Thyroid gland (tissue), 4 donors: ENCODE data around the gene LPCAT1. TPM values are rescaled to one million over a fixed set of nuclear protein-coding genes. Genes with fewer than 3 reads are reported as not detected.
"Not testable (repeated sequence)": the region's sequence is repeated elsewhere in the genome, so short reads cannot be mapped to it uniquely, and the experiment has no call there.

Experiments
- DNase-seq, 2 donors: peaks; one replicate each; pipeline ENCODE4 v3.0.0-alpha.2; 2019
- H3K27ac ChIP-seq, 3 donors: fragments of 200-600 bp; sonication (generic); 1 replicate in 2 of 3; 2 replicates in 1 of 3; pipeline ENCODE4 v1.5.1; 2016 to 2019; ENCODE audit warnings: mild to moderate bottlenecking in 1 of 3, moderate library complexity in 1 of 3
- H3K27me3 ChIP-seq: fragments of 200-600 bp; sonication (generic); one replicate; pipeline ENCODE4 v1.5.1; 2019
- H3K36me3 ChIP-seq, 2 donors: fragments of 200-600 bp; sonication (generic); one replicate each; pipeline ENCODE4 v1.5.1; 2016 to 2019
- H3K4me1 ChIP-seq, 2 donors: fragments of 200-600 bp; sonication (generic); one replicate each; pipeline ENCODE4 v1.5.1; 2017 to 2019
- H3K4me3 ChIP-seq, 3 donors: fragments of 200-600 bp; sonication (generic); replicated peaks in 1 of 3; 1 replicate in 2 of 3; 2 replicates in 1 of 3; pipeline ENCODE4 v1.5.1; 2016; ENCODE audit warnings: mild to moderate bottlenecking in 1 of 3
- H3K9me3 ChIP-seq: fragments of 200-600 bp; sonication (generic); one replicate; pipeline ENCODE4 v1.5.1; 2017
- CTCF ChIP-seq, 6 experiments: fragments of 200-600 bp in 3 of 6; fragments of 450-650 bp in 3 of 6; sonication (generic) in 3 of 6; IDR thresholded peaks; one replicate each; pipeline ENCODE4 v1.5.1; 2016 to 2019; ENCODE audit warnings: antibody characterized with exemption in 6 of 6, mild to moderate bottlenecking in 2 of 6, inconsistent platforms in 1 of 6, moderate library complexity in 1 of 6
- POLR2A ChIP-seq, 2 donors: fragments of 450-650 bp; IDR thresholded peaks; one replicate each; pipeline ENCODE4 v1.6.1; 2017; ENCODE audit warnings: antibody characterized with exemption in 2 of 2, mild to moderate bottlenecking in 2 of 2, moderate library complexity in 1 of 2
- WGBS, 2 donors: methylation state at CpG; one replicate each; pipeline ENCODE4 v1.1.5; 2017; 5-methylcytosine and 5-hydroxymethylcytosine counted together
- intact Hi-C: fragments of 100-400 bp; cut with DNase I; formaldehyde crosslinking; loops from one replicate; pipeline ENCODE4 v1.15.1; 2023
- total RNA-seq, 4 donors: library from RNA; depleted of rRNA; stranded (reverse); fragments of >200 nt; gene quantifications; one replicate each; pipeline ENCODE4 v1.2.3, GENCODE V29; 2016

Gene LPCAT1
- total RNA-seq, 4 donors from 2014 or later, result 30.9 to 35.7 (median 33.3) TPM

GRCh38 chr5:1515921-1516571 lies 7.7 kb downstream of the LPCAT1 start:
- no peak overlapping the region for H3K27ac ChIP-seq
- WGBS, 2 donors, result 82 to 89% methylated on average over 8 of the region's 8 CpGs
- H3K27me3 ChIP-seq, result no peaks in the 10 kb centered on the region
- intact Hi-C loops, result no loop called here
- no peak overlapping the region for H3K4me3 ChIP-seq
- H3K36me3 ChIP-seq, result no peaks in the 10 kb centered on the region
- TF ChIP-seq CTCF (IDR thresholded peaks at IDR 0.05) (no peak), POLR2A (IDR thresholded peaks at IDR 0.05) (no peak)
- DNase-seq, result peak in 1 of 2 donors; percentile 1
- H3K4me1 ChIP-seq, result no peaks in the 10 kb centered on the region
- H3K9me3 ChIP-seq, result no peaks in the 10 kb centered on the region

- DNase-seq, result peak in 1 of 2 donors; percentile 1
- TF ChIP-seq POLR2A (IDR thresholded peaks at IDR 0.05), result no peak
- no peak for TF ChIP-seq CTCF (IDR thresholded peaks at IDR 0.05)
- H3K27me3 ChIP-seq, result no peaks in the 10 kb centered on the region
- intact Hi-C loops, result no loop called here
- H3K36me3 ChIP-seq, result no peaks in the 10 kb centered on the region
- no peak overlapping the region for H3K4me3 ChIP-seq
- H3K4me1 ChIP-seq, result no peaks in the 10 kb centered on the region
- 86 to 88% methylated on average over 2 to 11 of the region's 11 CpGs for WGBS, 2 donors
- no peak overlapping the region for H3K27ac ChIP-seq
- no peaks in the 10 kb centered on the region for H3K9me3 ChIP-seq
Observed at GRCh38 chr5:1515311-1515920, 8.3 kb downstream of the LPCAT1 start.

- H3K9me3 ChIP-seq, H3K36me3 ChIP-seq, H3K4me1 ChIP-seq, intact Hi-C loops, H3K4me3 ChIP-seq, H3K27ac ChIP-seq, H3K27me3 ChIP-seq: not testable (repeated sequence)
- peak in 1 of 2 donors; percentile 0 for DNase-seq
- WGBS, 2 donors, result 80 to 87% methylated on average over 9 of the region's 11 CpGs
Observed at GRCh38 chr5:1514819-1515310, 8.9 kb downstream of the LPCAT1 start.

- Histone ChIP-seq H3K27me3 (no peaks in the 10 kb centered on the region), H3K4me3 (no peak overlapping the region), H3K4me1 (no peaks in the 10 kb centered on the region), H3K36me3 (no peaks in the 10 kb centered on the region), H3K9me3 (no peaks in the 10 kb centered on the region), H3K27ac (no peak overlapping the region)
- WGBS, 2 donors, result 83 to 85% methylated on average over 24 to 26 of the region's 30 CpGs
- peak in 1 of 2 donors; percentile 1 for DNase-seq
- intact Hi-C loops, result no loop called here
- no peak for TF ChIP-seq POLR2A (IDR thresholded peaks at IDR 0.05)
- no peak for TF ChIP-seq CTCF (IDR thresholded peaks at IDR 0.05)
Observed at GRCh38 chr5:1514027-1514818, 9.5 kb downstream of the LPCAT1 start.

GRCh38 chr5:1513326-1514026 lies 10.3 kb downstream of the LPCAT1 start:
- Histone ChIP-seq H3K36me3 (no peaks in the 10 kb centered on the region), H3K27me3 (no peaks in the 10 kb centered on the region), H3K4me3 (no peak overlapping the region), H3K9me3 (no peaks in the 10 kb centered on the region), H3K4me1 (no peaks in the 10 kb centered on the region), H3K27ac (no peak overlapping the region)
- TF ChIP-seq POLR2A (IDR thresholded peaks at IDR 0.05), result no peak
- no peak for TF ChIP-seq CTCF (IDR thresholded peaks at IDR 0.05)
- 76 to 82% methylated on average over 26 of the region's 26 CpGs for WGBS, 2 donors
- DNase-seq, result peak in 1 of 2 donors; percentile 1
- intact Hi-C loops, result no loop called here
